Colonic mucosa (tissue), 4 donors: ENCODE results near the gene SEMA5B. TPM values are rescaled to one million over a fixed set of nuclear protein-coding genes. Genes with fewer than 3 reads are reported as not detected.

ENCODE experiments used
- DNase-seq: peaks from one replicate; pipeline ENCODE4 v3.0.0-alpha.2; 2020
- H3K27ac ChIP-seq: fragments of 200-600 bp; one replicate; pipeline ENCODE4 v1.8.0; 2021
- H3K27me3 ChIP-seq: fragments of 200-600 bp; one replicate; pipeline ENCODE4 v1.8.0; 2021
- H3K36me3 ChIP-seq: fragments of 200-600 bp; one replicate; pipeline ENCODE4 v1.8.0; 2021
- H3K4me1 ChIP-seq: fragments of 200-600 bp; one replicate; pipeline ENCODE4 v1.8.0; 2021; ENCODE audit warnings: mild to moderate bottlenecking
- H3K4me3 ChIP-seq: fragments of 200-600 bp; one replicate; pipeline ENCODE4 v1.8.0; 2021
- H3K9ac ChIP-seq, 2 donors: one replicate each; pipeline ENCODE4 v1.7.0; 2013; ENCODE audit warnings: control low read depth in 2 of 2, low read depth in 2 of 2, low read length in 2 of 2
- H3K9me3 ChIP-seq: fragments of 200-600 bp; one replicate; pipeline ENCODE4 v1.8.0; 2021
- intact Hi-C: fragments of 100-400 bp; cut with DNase I; formaldehyde crosslinking; loops from one replicate; pipeline ENCODE4 v1.14.1; 2022
- total RNA-seq, 2 donors: library from RNA; stranded (reverse); fragmentation: NEBNext Ultra II Directional in 1 of 2; extraction: Animal tissue kit (Norgen Biotek cat#: 25700) in 1 of 2; gene quantifications; one replicate each; pipeline ENCODE4 v1.2.1, GENCODE V29; 2021
- TF ChIP-seq, protein P1 (sequence below): fragments of 200-600 bp; IDR thresholded peaks from one replicate; pipeline ENCODE4 v1.8.0; 2022; ENCODE audit warnings: antibody characterized with exemption, mild to moderate bottlenecking
- donor health status: healthy.
- donor health status: DM: no; HTN: no; CAD: no.
- donor health status: DM: no; HTN: no; CAD: no.

The SEMA5B gene
- total RNA-seq, 2 donors from 2014 or later = 0.40 to 1.3 TPM

DNA sequence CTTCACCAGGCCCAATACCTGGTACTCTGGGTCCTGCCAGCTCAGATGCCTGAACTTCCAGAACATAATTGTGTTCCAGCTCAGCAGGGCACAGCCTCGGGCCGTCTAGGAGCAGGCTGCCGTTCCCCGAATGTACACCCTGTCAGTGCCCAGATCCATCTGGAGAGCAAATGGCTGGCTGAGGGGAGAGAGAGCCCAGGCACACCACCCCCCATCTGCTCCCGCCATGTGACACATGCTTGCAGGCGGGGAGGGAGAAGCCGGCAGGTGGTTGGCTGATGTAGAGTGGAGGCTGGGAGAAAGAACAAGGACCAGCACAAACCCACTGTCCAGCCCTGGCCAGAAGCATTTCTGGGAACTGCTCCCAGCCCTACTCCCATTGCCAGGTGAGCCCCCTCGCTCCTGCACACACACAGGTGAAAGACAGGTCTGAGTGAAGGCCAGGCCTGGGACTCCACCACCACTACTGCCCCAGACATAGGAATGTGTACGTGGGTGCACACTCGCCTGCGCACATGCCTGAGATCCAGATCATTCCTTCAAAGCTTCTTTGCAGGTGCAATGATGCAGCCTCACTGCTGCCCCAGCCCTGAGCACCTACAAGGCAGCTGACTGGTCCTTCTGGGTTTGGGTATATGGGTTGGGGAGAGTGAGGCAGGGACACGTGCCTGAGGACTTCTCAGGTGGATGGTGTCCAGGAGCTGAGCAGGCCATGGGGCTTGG lies 53.5 kb downstream of the SEMA5B start:
- no peak for DNase-seq
- Histone ChIP-seq H3K9ac (no peak overlapping the region), H3K27ac (no peak overlapping the region), H3K4me3 (no peak overlapping the region), H3K36me3 (no peaks in the 10 kb centered on the region), H3K9me3 (no peaks in the 10 kb centered on the region), H3K4me1 (no peaks in the 10 kb centered on the region), H3K27me3 (no peaks in the 10 kb centered on the region)
- TF ChIP-seq, protein P1, sequence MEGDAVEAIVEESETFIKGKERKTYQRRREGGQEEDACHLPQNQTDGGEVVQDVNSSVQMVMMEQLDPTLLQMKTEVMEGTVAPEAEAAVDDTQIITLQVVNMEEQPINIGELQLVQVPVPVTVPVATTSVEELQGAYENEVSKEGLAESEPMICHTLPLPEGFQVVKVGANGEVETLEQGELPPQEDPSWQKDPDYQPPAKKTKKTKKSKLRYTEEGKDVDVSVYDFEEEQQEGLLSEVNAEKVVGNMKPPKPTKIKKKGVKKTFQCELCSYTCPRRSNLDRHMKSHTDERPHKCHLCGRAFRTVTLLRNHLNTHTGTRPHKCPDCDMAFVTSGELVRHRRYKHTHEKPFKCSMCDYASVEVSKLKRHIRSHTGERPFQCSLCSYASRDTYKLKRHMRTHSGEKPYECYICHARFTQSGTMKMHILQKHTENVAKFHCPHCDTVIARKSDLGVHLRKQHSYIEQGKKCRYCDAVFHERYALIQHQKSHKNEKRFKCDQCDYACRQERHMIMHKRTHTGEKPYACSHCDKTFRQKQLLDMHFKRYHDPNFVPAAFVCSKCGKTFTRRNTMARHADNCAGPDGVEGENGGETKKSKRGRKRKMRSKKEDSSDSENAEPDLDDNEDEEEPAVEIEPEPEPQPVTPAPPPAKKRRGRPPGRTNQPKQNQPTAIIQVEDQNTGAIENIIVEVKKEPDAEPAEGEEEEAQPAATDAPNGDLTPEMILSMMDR = no peak
- intact Hi-C loops = no loop called here

DNA sequence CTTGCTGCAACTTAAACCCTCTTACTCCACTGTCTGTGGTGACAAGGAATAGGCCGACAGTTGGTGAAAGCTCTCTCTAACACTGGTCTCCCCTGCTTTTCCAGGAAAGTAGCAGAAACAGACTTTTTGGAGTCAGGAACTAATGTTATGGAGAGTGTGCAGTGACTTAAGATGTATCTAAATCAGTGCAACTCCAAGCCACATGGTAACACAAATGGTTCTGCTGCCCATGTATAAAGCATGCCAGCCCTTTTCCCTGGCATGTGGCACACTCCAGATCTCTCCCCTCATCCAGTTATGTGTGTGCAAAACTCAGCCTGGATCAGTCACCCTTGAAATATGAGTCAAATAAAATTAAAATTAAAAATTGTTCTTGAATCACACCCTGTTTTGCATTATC lies 55.4 kb downstream of the SEMA5B start:
- Histone ChIP-seq H3K27ac (no peak overlapping the region), H3K4me1 (no peaks in the 10 kb centered on the region), H3K4me3 (no peak overlapping the region), H3K9ac (no peak overlapping the region), H3K9me3 (no peaks in the 10 kb centered on the region), H3K36me3 (no peaks in the 10 kb centered on the region), H3K27me3 (no peaks in the 10 kb centered on the region)
- DNase-seq = no peak
- TF ChIP-seq, protein P1 = no peak
- intact Hi-C loops = no loop called here

DNA sequence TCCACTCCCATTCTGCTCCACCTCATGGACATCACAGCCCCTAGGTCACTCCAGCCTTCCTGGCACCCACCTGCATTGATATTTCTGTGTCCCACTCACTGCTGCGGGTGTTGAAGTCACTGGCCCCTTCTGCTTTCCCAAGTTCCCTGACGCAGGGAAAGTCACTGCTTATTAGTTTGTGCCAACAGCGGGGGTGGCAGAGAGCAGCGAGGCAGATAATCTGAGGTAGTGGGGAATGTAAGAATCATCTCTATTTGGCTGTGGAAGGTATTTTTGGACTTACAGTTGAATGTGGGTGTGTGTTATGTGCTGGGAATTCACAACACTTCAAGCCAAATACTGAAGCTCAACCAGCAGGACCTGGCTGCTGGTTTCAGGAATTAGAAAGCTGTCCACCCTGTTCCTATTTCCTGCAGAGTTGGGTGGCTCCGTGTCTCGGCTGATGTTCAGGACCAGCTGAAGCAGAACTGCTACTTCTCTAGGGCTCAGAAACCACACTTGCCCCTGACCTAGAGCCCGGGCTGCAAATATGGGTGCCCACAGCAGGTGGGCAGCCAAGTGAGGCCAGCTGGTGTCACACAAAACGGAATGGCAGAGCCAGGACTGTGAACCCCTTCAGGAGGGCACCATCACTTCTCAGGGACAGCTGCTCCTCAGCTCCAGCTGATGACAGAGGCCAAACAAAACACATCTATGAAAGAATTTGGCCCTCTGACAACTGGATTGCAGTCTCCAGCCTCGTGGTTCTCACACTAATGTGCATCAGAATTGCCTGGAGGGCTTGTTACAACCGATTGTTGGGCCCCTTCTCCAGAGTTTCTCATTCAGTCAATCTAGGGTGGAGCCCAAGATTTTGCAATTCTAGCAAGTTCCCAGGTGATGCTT lies 57.7 kb downstream of the SEMA5B start:
- DNase-seq = no peak
- no peaks in the 10 kb centered on the region for H3K9me3 ChIP-seq
- TF ChIP-seq, protein P1 = no peak
- H3K27me3 ChIP-seq = no peaks in the 10 kb centered on the region
- no peaks in the 10 kb centered on the region for H3K36me3 ChIP-seq
- intact Hi-C loops = no loop called here
- H3K9ac ChIP-seq = no peak overlapping the region
- no peaks in the 10 kb centered on the region for H3K4me1 ChIP-seq
- H3K4me3 ChIP-seq = no peak overlapping the region
- no peak overlapping the region for H3K27ac ChIP-seq

DNA sequence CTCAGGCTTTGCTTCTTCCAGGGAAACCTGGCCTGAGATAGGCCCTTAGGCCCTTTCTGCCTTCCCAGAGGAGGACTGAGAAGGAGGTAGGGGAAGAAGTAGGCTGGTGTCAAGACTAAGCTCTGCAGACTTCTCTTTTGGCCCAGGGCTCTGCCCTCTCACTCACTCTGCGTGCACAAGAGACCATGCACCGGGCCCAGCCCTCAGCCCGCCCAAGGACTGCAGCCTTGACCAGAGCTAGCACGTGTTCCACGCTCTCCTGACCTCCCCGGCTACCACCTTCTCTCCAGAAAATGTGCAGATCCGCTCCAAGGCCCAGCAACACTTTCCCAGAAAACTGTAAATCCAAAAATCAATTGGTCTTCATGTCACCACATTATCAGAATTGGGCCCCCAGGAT lies 59.8 kb downstream of the SEMA5B start:
- Histone ChIP-seq H3K27ac (no peak overlapping the region), H3K9me3 (no peaks in the 10 kb centered on the region), H3K36me3 (no peaks in the 10 kb centered on the region), H3K4me1 (no peaks in the 10 kb centered on the region), H3K9ac (no peak overlapping the region), H3K4me3 (no peak overlapping the region), H3K27me3 (no peaks in the 10 kb centered on the region)
- TF ChIP-seq, protein P1 = no peak
- no peak for DNase-seq
- intact Hi-C loops = no loop called here

DNA sequence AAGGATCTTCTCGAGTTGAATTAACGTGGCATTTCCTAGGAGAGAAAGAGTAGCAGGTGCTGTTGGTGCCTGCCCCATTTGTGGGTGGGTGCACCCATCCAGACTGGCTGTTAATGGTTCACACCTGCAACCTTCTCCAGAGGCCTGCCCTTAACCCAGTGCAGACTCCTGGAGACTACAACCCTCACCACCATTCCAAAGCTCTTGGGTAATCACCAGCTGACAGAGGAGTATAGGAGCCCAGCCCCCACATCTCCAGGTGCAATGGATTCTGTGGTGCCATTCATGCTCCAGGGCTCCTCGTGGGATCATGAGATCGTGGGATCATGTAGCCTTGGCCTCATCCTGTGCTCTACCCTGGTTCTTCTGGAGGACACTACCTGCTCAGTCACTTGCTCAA lies 60.2 kb downstream of the SEMA5B start:
- Histone ChIP-seq H3K4me3 (no peak overlapping the region), H3K4me1 (no peaks in the 10 kb centered on the region), H3K9me3 (no peaks in the 10 kb centered on the region), H3K9ac (no peak overlapping the region), H3K27me3 (no peaks in the 10 kb centered on the region), H3K27ac (no peak overlapping the region), H3K36me3 (no peaks in the 10 kb centered on the region)
- TF ChIP-seq, protein P1 = no peak
- no peak for DNase-seq
- intact Hi-C loops = no loop called here
